ENCODE data around the gene NSMF.

DNA sequence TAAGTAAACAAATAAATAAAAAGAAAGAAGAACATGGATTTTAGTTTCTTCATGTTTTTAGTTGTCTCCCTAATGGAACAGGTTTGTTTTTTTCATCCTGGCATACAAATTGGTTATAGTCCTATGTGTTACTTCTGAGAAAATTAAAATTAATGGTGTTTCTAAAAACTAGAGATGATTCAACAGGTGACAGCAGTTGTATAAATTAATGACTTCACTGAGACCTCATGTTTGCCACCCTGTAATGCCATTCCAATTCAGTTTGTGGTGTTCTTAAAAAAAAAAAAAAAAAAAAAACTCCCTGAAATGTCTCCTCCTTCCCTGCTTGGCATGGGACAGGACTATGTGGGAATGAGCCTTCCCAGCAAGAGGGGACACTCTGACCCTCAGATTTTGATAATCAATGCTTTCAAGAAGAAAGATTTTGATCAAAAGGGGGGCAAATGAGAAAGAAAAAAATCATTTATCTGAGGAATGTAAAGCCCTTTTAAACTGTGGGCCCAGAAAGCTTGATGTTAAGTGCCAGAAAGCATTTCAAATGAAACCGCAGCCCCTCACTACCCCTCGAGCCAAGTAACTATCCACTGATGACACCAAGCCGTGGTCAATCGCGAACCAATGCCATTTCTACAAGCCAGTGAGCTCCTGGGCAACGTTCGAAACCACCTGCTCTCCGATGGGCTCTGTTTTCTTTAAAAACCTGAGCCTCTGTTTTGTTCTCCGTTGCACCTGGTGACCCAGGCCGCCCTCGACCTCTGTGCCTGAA is 37.1 kb downstream of the NSMF start:
- no peak for TF ChIP-seq EZH2 (IDR thresholded peaks at IDR 0.05; ENCODE audit: borderline replicate concordance, low read length)
- TF ChIP-seq, protein P1, sequence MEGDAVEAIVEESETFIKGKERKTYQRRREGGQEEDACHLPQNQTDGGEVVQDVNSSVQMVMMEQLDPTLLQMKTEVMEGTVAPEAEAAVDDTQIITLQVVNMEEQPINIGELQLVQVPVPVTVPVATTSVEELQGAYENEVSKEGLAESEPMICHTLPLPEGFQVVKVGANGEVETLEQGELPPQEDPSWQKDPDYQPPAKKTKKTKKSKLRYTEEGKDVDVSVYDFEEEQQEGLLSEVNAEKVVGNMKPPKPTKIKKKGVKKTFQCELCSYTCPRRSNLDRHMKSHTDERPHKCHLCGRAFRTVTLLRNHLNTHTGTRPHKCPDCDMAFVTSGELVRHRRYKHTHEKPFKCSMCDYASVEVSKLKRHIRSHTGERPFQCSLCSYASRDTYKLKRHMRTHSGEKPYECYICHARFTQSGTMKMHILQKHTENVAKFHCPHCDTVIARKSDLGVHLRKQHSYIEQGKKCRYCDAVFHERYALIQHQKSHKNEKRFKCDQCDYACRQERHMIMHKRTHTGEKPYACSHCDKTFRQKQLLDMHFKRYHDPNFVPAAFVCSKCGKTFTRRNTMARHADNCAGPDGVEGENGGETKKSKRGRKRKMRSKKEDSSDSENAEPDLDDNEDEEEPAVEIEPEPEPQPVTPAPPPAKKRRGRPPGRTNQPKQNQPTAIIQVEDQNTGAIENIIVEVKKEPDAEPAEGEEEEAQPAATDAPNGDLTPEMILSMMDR (IDR thresholded peaks at IDR 0.05; ENCODE audit: low read length), result no peak
